Spleen (tissue), 7 donors: ENCODE results near the gene TPRKB.
"Not testable (repeated sequence)": the region's sequence is repeated elsewhere in the genome, so short reads cannot be mapped to it uniquely, and the experiment has no call there.

Source experiments
- CTCF ChIP-seq, 11 experiments: fragments of 200-600 bp in 7 of 11; fragments of 450-650 bp in 4 of 11; sonication (generic) in 4 of 11; IDR thresholded peaks in 8 of 11; conservative IDR thresholded peaks in 3 of 11; 1 replicate in 7 of 11; 2 replicates in 4 of 11; pipeline versions ENCODE4 v1.4.0 to v1.8.0; 2016 to 2021; ENCODE audit warnings: antibody characterized with exemption in 11 of 11, inconsistent platforms in 4 of 11, mild to moderate bottlenecking in 1 of 11
- POLR2A ChIP-seq, 3 donors: fragments of 450-650 bp; IDR thresholded peaks; one replicate each; pipeline ENCODE4 v1.5.1; 2017; ENCODE audit warnings: antibody characterized with exemption in 3 of 3, mild to moderate bottlenecking in 1 of 3
- POLR2AphosphoS5 ChIP-seq, 3 donors: sonication (generic); formaldehyde crosslinking; IDR thresholded peaks; one replicate each; pipeline ENCODE4 v1.5.1; 2017; ENCODE audit warnings: antibody characterized with exemption in 3 of 3
- donor health status: DM: no; HTN: no; CAD: no; lungs with moderate emphysema.
- donor health status: DM: no; HTN: no; CAD: no.
- donor health status: DM: no; HTN: no; CAD: no.

GRCh38 chr2:73778867-73779466 lies 41.8 kb upstream of the TPRKB start:
- not testable (repeated sequence) for TF ChIP-seq POLR2A (IDR thresholded peaks at IDR 0.05); CTCF (IDR thresholded peaks at IDR 0.05 in 8 of 11, conservative IDR thresholded peaks at IDR 0.05 in 3 of 11); POLR2AphosphoS5 (IDR thresholded peaks at IDR 0.05)
